RWPE2 (cell line): ENCODE results near the gene TTL.
"Not testable (repeated sequence)": the region's sequence is repeated elsewhere in the genome, so short reads cannot be mapped to it uniquely, and the experiment has no call there.

ENCODE experiments used
- ATAC-seq: fragments of 200-7000 bp; cut with Tn5 transposase; 3 replicates; pipeline ENCODE4 v1.9.1; 2021; ENCODE audit warnings: low read depth
- DNase-seq: peaks from one replicate; pipeline ENCODE4 v3.0.0-alpha.2; 2020; ENCODE audit warnings: low spot score
- H3K27ac ChIP-seq: fragments of 450-650 bp; 2 replicates; pipeline ENCODE4 v1.5.1; 2017; ENCODE audit warnings: mild to moderate bottlenecking; ENCODE audit not compliant: poor library complexity, severe bottlenecking
- H3K27me3 ChIP-seq: fragments of 250-450 bp; sonication (Bioruptor Pico); 2 replicates; pipeline ENCODE4 v1.5.1; 2021; ENCODE audit warnings: mild to moderate bottlenecking, moderate library complexity; ENCODE audit not compliant: insufficient read depth, poor library complexity, severe bottlenecking
- H3K36me3 ChIP-seq: fragments of 250-450 bp; sonication (Bioruptor Pico); 2 replicates; pipeline ENCODE4 v1.5.1; 2020; ENCODE audit warnings: low read depth, mild to moderate bottlenecking, moderate library complexity
- H3K4me1 ChIP-seq: fragments of 250-450 bp; sonication (Bioruptor Pico); 2 replicates; pipeline ENCODE4 v1.5.1; 2021; ENCODE audit warnings: mild to moderate bottlenecking, moderate library complexity; ENCODE audit not compliant: insufficient read depth, poor library complexity, severe bottlenecking
- H3K4me3 ChIP-seq: fragments of 250-450 bp; sonication (Bioruptor Pico); 2 replicates; pipeline ENCODE4 v1.5.1; 2021; ENCODE audit warnings: mild to moderate bottlenecking, moderate library complexity; ENCODE audit not compliant: severe bottlenecking
- H3K9me3 ChIP-seq: fragments of 250-450 bp; sonication (Bioruptor Pico); 2 replicates; pipeline ENCODE4 v1.5.1; 2021; ENCODE audit warnings: mild to moderate bottlenecking, moderate library complexity; ENCODE audit not compliant: severe bottlenecking
- TF ChIP-seq, protein P1 (sequence below): fragments of 450-650 bp; IDR thresholded peaks from one replicate; pipeline ENCODE4 v1.5.1; 2017; ENCODE audit warnings: mild to moderate bottlenecking, moderate library complexity; ENCODE audit not compliant: poor library complexity, severe bottlenecking

Gene TTL

DNA sequence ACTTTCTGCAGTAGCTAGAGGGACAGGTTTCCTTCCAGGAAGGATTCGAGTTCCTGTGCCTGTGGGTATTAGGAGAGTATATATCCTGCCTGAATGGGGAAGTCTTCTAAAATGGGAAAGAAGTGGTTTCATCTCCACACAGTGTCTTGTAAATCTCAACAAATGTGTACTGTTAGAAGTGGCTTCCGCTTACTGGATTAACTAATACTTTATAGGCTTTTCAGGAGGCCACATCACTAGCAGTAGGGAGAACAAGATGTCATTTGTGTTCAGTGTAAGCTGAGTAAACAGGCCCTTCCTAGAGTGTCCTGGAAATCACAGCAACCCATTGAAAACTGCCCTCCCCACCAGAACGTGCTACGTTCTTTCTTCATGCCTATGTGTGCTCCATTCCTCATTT is 47.8 kb downstream of the TTL start:
- ATAC-seq: no peak
- TF ChIP-seq, protein P1, sequence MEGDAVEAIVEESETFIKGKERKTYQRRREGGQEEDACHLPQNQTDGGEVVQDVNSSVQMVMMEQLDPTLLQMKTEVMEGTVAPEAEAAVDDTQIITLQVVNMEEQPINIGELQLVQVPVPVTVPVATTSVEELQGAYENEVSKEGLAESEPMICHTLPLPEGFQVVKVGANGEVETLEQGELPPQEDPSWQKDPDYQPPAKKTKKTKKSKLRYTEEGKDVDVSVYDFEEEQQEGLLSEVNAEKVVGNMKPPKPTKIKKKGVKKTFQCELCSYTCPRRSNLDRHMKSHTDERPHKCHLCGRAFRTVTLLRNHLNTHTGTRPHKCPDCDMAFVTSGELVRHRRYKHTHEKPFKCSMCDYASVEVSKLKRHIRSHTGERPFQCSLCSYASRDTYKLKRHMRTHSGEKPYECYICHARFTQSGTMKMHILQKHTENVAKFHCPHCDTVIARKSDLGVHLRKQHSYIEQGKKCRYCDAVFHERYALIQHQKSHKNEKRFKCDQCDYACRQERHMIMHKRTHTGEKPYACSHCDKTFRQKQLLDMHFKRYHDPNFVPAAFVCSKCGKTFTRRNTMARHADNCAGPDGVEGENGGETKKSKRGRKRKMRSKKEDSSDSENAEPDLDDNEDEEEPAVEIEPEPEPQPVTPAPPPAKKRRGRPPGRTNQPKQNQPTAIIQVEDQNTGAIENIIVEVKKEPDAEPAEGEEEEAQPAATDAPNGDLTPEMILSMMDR: no peak

GRCh38 chr2:112530728-112531127 is 48.8 kb downstream of the TTL start:
- H3K36me3 ChIP-seq: peaks cover 22% of the 10 kb centered on the region

More for the DNA sequence above, 47.8 kb downstream of the TTL start:
- no peaks in the 10 kb centered on the region for H3K4me1 ChIP-seq
- H3K9me3 ChIP-seq: no peaks in the 10 kb centered on the region
- H3K27ac ChIP-seq: no peak overlapping the region
- H3K36me3 ChIP-seq: peaks cover 22% of the 10 kb centered on the region
- no peak overlapping the region for H3K4me3 ChIP-seq
- no peak for DNase-seq
- H3K27me3 ChIP-seq: no peaks in the 10 kb centered on the region

GRCh38 chr2:112534826-112535225 is 52.9 kb downstream of the TTL start:
- Histone ChIP-seq H3K4me3 (no peak overlapping the region), H3K27me3 (no peaks in the 10 kb centered on the region), H3K9me3 (no peaks in the 10 kb centered on the region), H3K36me3 (peaks cover 5% of the 10 kb centered on the region; the same call in 1 of the 2 replicates), H3K4me1 (no peaks in the 10 kb centered on the region), H3K27ac (no peak overlapping the region)
- ATAC-seq: no peak
- no peak for DNase-seq
- TF ChIP-seq, protein P1: no peak

More at GRCh38 chr2:112530728-112531127, 48.8 kb downstream of the TTL start:
- Histone ChIP-seq H3K27ac (no peak overlapping the region), H3K4me3 (no peak overlapping the region), H3K4me1 (no peaks in the 10 kb centered on the region), H3K9me3 (no peaks in the 10 kb centered on the region), H3K27me3 (no peaks in the 10 kb centered on the region)
- ATAC-seq (no peak), DNase-seq (no peak)
- TF ChIP-seq, protein P1: no peak

GRCh38 chr2:112536665-112537064 is 54.7 kb downstream of the TTL start:
- not testable (repeated sequence) for H3K27me3 ChIP-seq, ATAC-seq, H3K9me3 ChIP-seq, H3K4me1 ChIP-seq, H3K4me3 ChIP-seq, H3K36me3 ChIP-seq, DNase-seq, H3K27ac ChIP-seq

GRCh38 chr2:112539306-112539705 is 57.4 kb downstream of the TTL start:
- TF ChIP-seq, protein P1: no peak
- DNase-seq (no peak), ATAC-seq (no peak)
- no peak overlapping the region for H3K27ac ChIP-seq
- peaks cover 8% of the 10 kb centered on the region for H3K4me1 ChIP-seq
- H3K27me3 ChIP-seq: no peaks in the 10 kb centered on the region
- no peak overlapping the region for H3K4me3 ChIP-seq
- H3K9me3 ChIP-seq: no peaks in the 10 kb centered on the region
- no peaks in the 10 kb centered on the region for H3K36me3 ChIP-seq
